OCI-M1 (cell line): ENCODE results near the gene ERF.
A peak's percentile ranks its signal among the peaks of the same experiment; 100 is the strongest.

Experiments
- DNase-seq: peaks from one replicate; lab custom pipeline; 2025; lab: John Stamatoyannopoulos, UW

The ERF gene

GRCh38 chr19:42254850-42255765 is at the start of gene ERF:
Gene ERF, minus strand, starts transcription at chr19:42255128. Its CDS starts 129 bp downstream, at chr19:42254999.
- peak; percentile 95 for DNase-seq

GRCh38 chr19:42303876-42304275 is 48.9 kb upstream of the ERF start:
- no peak for DNase-seq

GRCh38 chr19:42303101-42303464 is 48.2 kb upstream of the ERF start:
- no peak for DNase-seq

- peak; percentile 76 for DNase-seq
These were observed 46.8 kb upstream of the ERF start, which contains the start of gene PRR19 for GRCh38 chr19:42301646-42302203. Gene PRR19, plus strand, starts transcription at chr19:42302132. Its CDS starts 7,453 bp downstream, at chr19:42309585.

GRCh38 chr19:42297039-42297438 is 42.1 kb upstream of the ERF start:
- no peak for DNase-seq

GRCh38 chr19:42295831-42296525 is 41.0 kb upstream of the ERF start:
- DNase-seq: peak; percentile 92

GRCh38 chr19:42295342-42295741 is 40.4 kb upstream of the ERF start:
- no peak for DNase-seq

- DNase-seq: no peak
These were observed 39.7 kb upstream of the ERF start for GRCh38 chr19:42294471-42295137.

- DNase-seq: no peak
These were observed 39.0 kb upstream of the ERF start for GRCh38 chr19:42293948-42294347.

- no peak for DNase-seq
These were observed 38.6 kb upstream of the ERF start for GRCh38 chr19:42293540-42293939.

- DNase-seq: no peak
These were observed 38.0 kb upstream of the ERF start for GRCh38 chr19:42292963-42293362.

GRCh38 chr19:42292042-42292960 is 37.4 kb upstream of the ERF start:
- DNase-seq: no peak

GRCh38 chr19:42291435-42291810 is 36.5 kb upstream of the ERF start:
- DNase-seq: no peak

- peak; percentile 22 for DNase-seq
These were observed 35.9 kb upstream of the ERF start for GRCh38 chr19:42290523-42291434.

- no peak for DNase-seq
These were observed 35.2 kb upstream of the ERF start for GRCh38 chr19:42290136-42290522.

GRCh38 chr19:42289556-42290041 is 34.7 kb upstream of the ERF start:
- no peak for DNase-seq

- no peak for DNase-seq
These were observed 34.1 kb upstream of the ERF start for GRCh38 chr19:42288881-42289555.

GRCh38 chr19:42288387-42288786 is 33.5 kb upstream of the ERF start:
- peak; percentile 80 for DNase-seq

GRCh38 chr19:42287827-42288107 is 32.8 kb upstream of the ERF start:
- no peak for DNase-seq
